CD4-positive, alpha-beta T cell (primary cell): ENCODE results near the gene NDUFA3. TPM values are rescaled to one million over a fixed set of nuclear protein-coding genes. Genes with fewer than 3 reads are reported as not detected.

ENCODE experiments used
- ATAC-seq: fragments of 200-7000 bp; cut with Tn5 transposase; one replicate; pipeline ENCODE4 v1.10.0; 2022; ENCODE audit warnings: mild to moderate bottlenecking; ENCODE audit not compliant: poor library complexity
- CTCF ChIA-PET: fragments of 350-600 bp; sonication (Branson Sonifier 250); formaldehyde crosslinking; loops from one replicate; lab custom pipeline; 2021; ENCODE audit warnings: antibody characterized with exemption, inconsistent platforms; lab: Charles Lee
- POLR2A ChIA-PET: fragments of 350-600 bp; sonication (Branson Sonifier 250); formaldehyde crosslinking; loops from one replicate; lab custom pipeline; 2021; ENCODE audit warnings: antibody characterized with exemption, inconsistent platforms; lab: Charles Lee
- DNase-seq, 14 experiments: peaks; one replicate each; pipeline ENCODE4 v3.0.0-alpha.2; 2013 to 2020; ENCODE audit warnings: mixed read lengths in 2 of 14
- H3K27ac ChIP-seq, 2 donors: one replicate each; pipeline versions ENCODE4 v1.5.1 to v1.7.0; 2013; ENCODE audit warnings: low read length in 2 of 2, low read depth in 1 of 2, mild to moderate bottlenecking in 1 of 2
- H3K27me3 ChIP-seq, 2 experiments: 1 replicate in 1 of 2; 2 replicates in 1 of 2; pipeline versions ENCODE4 v1.6.1 to v1.7.0; 2013; ENCODE audit warnings: low read length in 2 of 2, control low read depth in 1 of 2, mild to moderate bottlenecking in 1 of 2, moderate library complexity in 1 of 2; ENCODE audit not compliant: insufficient read depth in 2 of 2, control insufficient read depth in 1 of 2
- H3K36me3 ChIP-seq: one replicate; pipeline ENCODE4 v1.6.1; 2013; ENCODE audit warnings: low read length, control low read depth; ENCODE audit not compliant: insufficient read depth
- H3K4me1 ChIP-seq: one replicate; pipeline ENCODE4 v1.6.1; 2013; ENCODE audit warnings: low read length, control low read depth; ENCODE audit not compliant: insufficient read depth
- H3K4me3 ChIP-seq: one replicate; pipeline ENCODE4 v1.5.1; 2013; ENCODE audit warnings: mild to moderate bottlenecking, low read length, moderate library complexity
- H3K9me3 ChIP-seq, 2 experiments: 1 replicate in 1 of 2; 2 replicates in 1 of 2; pipeline versions ENCODE4 v1.6.1 to v1.7.0; 2013; ENCODE audit warnings: low read length in 2 of 2, mild to moderate bottlenecking in 2 of 2, control low read depth in 1 of 2, moderate library complexity in 1 of 2; ENCODE audit not compliant: control insufficient read depth in 1 of 2, insufficient read depth in 1 of 2
- H3K27ac Mint-ChIP-seq: one replicate; pipeline ENCODE4 v1.8.0; 2020; ENCODE audit warnings: mixed read lengths
- H3K27me3 Mint-ChIP-seq: one replicate; pipeline ENCODE4 v1.8.0; 2021; ENCODE audit warnings: mixed read lengths
- H3K36me3 Mint-ChIP-seq: one replicate; pipeline ENCODE4 v1.8.0; 2021; ENCODE audit warnings: low read depth, mixed read lengths
- H3K4me1 Mint-ChIP-seq: one replicate; pipeline ENCODE4 v1.8.0; 2021; ENCODE audit warnings: low read depth, mixed read lengths
- H3K4me3 Mint-ChIP-seq: one replicate; pipeline ENCODE4 v1.8.0; 2020; ENCODE audit warnings: mild to moderate bottlenecking, mixed read lengths
- H3K9me3 Mint-ChIP-seq: one replicate; pipeline ENCODE4 v1.8.0; 2020; ENCODE audit warnings: mixed read lengths
- intact Hi-C, 2 experiments: fragments of 100-400 bp; cut with DNase I in 1 of 2; cut with micrococcal nuclease in 1 of 2; formaldehyde crosslinking; loops; one replicate each; pipeline versions ENCODE4 v1.15.1 to v1.9.0; 2023 to 2025; cut with DNase I, micrococcal nuclease
- total RNA-seq, 174 experiments: library from RNA in 2 of 174; stranded (reverse) in 2 of 174; gene quantifications; one replicate each; pipeline ENCODE4 v1.2.3 and lab custom pipeline; 2021 to 2026
- TF ChIP-seq, protein P1 (sequence below): fragments of 200-600 bp; IDR thresholded peaks from one replicate; pipeline ENCODE4 v1.8.0; 2022; ENCODE audit warnings: antibody characterized with exemption, mild to moderate bottlenecking

NDUFA3 gene
- total RNA-seq, 2 experiments from 2014 or later, result 63.0 to 63.5 TPM

DNA sequence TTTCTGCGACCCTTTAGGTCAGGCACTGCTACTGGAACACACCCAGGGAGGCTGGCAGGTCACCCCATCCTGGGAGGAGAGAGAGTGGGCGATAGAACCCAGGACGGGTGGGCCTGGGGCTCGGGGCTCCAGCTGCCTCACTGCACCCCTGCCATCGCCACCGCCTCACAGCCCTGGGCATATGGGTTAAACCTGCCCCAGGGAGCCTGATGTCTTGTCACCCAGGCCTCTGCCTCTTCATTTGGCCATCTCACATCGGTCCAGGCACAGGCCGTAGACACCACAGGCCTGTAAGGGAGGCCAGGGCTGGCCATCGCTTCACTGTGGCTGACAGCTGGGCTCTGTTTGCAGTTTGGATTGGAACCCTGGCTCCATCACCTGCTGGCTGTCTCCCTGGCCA, 23.1 kb downstream of the NDUFA3 start:
- H3K4me1 Mint-ChIP-seq, result no peaks in the 10 kb centered on the region
- no peak overlapping the region for H3K4me3 ChIP-seq
- H3K36me3 ChIP-seq, result peaks cover 83% of the 10 kb centered on the region
- TF ChIP-seq, protein P1, sequence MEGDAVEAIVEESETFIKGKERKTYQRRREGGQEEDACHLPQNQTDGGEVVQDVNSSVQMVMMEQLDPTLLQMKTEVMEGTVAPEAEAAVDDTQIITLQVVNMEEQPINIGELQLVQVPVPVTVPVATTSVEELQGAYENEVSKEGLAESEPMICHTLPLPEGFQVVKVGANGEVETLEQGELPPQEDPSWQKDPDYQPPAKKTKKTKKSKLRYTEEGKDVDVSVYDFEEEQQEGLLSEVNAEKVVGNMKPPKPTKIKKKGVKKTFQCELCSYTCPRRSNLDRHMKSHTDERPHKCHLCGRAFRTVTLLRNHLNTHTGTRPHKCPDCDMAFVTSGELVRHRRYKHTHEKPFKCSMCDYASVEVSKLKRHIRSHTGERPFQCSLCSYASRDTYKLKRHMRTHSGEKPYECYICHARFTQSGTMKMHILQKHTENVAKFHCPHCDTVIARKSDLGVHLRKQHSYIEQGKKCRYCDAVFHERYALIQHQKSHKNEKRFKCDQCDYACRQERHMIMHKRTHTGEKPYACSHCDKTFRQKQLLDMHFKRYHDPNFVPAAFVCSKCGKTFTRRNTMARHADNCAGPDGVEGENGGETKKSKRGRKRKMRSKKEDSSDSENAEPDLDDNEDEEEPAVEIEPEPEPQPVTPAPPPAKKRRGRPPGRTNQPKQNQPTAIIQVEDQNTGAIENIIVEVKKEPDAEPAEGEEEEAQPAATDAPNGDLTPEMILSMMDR, result no peak
- no peaks in the 10 kb centered on the region for H3K9me3 Mint-ChIP-seq
- H3K4me1 ChIP-seq, result no peaks in the 10 kb centered on the region
- intact Hi-C loops, result no loop called here
- DNase-seq, result no peak
- no peak overlapping the region for H3K27ac Mint-ChIP-seq
- ATAC-seq, result no peak
- H3K4me3 Mint-ChIP-seq, result no peak overlapping the region
- POLR2A ChIA-PET, result no interaction called here
- H3K27me3 ChIP-seq, result no peaks in the 10 kb centered on the region
- H3K27ac ChIP-seq, result no peak overlapping the region
- H3K36me3 Mint-ChIP-seq, result peaks cover 64% of the 10 kb centered on the region
- no peaks in the 10 kb centered on the region for H3K27me3 Mint-ChIP-seq
- no peaks in the 10 kb centered on the region for H3K9me3 ChIP-seq
- CTCF ChIA-PET, result no interaction called here

DNA sequence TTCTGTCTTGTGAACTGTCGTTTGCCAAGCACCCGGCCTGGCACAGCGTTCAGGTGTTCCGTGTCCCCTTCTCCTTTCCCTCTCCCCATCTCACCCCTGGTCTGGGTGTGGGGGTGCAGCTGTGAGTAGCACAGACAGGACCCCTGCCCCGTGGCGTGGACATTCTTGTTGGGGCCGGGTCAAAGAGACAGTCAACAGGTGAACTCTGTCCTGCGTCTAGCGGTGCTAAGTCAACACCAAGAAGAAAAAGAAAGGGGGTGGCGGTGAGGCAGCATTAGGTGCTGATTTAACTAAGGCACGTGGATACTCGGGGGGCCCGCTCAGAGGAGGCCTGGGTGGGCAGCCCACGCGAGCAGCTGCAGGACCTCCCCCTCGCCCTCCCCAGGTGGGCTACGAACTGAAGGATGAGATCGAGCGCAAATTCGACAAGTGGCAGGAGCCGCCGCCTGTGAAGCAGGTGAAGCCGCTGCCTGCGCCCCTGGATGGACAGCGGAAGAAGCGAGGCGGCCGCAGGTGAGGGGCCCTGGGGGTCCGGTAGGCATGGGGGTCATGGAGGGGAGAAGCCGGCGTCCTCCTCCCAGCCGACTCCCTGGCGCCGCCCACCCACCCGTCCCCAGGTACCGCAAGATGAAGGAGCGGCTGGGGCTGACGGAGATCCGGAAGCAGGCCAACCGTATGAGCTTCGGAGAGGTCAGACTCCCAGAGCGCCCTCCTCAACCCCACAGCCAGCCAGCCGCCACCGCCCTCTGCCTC, 25.2 kb downstream of the NDUFA3 start:
- Mint-ChIP-seq H3K9me3 (no peaks in the 10 kb centered on the region), H3K4me1 (no peaks in the 10 kb centered on the region), H3K4me3 (no peak overlapping the region), H3K27me3 (no peaks in the 10 kb centered on the region), H3K27ac (no peak overlapping the region), H3K36me3 (peaks cover 53% of the 10 kb centered on the region)
- Histone ChIP-seq H3K27ac (no peak overlapping the region), H3K36me3 (peaks cover 78% of the 10 kb centered on the region), H3K4me3 (no peak overlapping the region), H3K4me1 (no peaks in the 10 kb centered on the region), H3K9me3 (no peaks in the 10 kb centered on the region), H3K27me3 (no peaks in the 10 kb centered on the region)
- no peak for ATAC-seq
- TF ChIP-seq, protein P1, result no peak
- POLR2A ChIA-PET, result interaction anchor here (1.2 kb wide), 1 partner anchor 9 kb away, joined by 9 read pairs; the partner anchor contains the start of gene CNOT3
- no peak for DNase-seq
- CTCF ChIA-PET, result no interaction called here
- intact Hi-C loops, result no loop called here

DNA sequence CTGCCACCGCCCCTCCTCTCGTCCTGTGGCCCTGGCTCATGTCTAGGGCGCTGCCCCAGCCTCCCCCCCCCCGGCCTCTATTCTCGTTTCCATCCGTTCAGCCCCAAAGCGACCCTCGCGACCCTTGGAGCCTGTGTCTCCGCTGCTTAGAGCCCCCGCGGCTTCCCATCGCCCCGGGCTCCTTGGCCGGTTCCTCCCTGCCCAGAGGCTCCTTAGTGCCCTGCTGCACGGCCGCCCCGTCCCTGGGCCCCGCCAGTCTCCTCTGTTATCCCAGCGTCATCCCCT, 25.7 kb downstream of the NDUFA3 start:
- Histone ChIP-seq H3K4me3 (no peak overlapping the region), H3K9me3 (peaks cover 0 to 2% of the 10 kb centered on the region in 2 experiments), H3K36me3 (peaks cover 73% of the 10 kb centered on the region), H3K27me3 (no peaks in the 10 kb centered on the region), H3K27ac (no peak overlapping the region), H3K4me1 (peaks cover 1% of the 10 kb centered on the region)
- Mint-ChIP-seq H3K36me3 (peaks cover 48% of the 10 kb centered on the region), H3K9me3 (no peaks in the 10 kb centered on the region), H3K27ac (no peak overlapping the region), H3K27me3 (no peaks in the 10 kb centered on the region), H3K4me3 (no peak overlapping the region), H3K4me1 (no peaks in the 10 kb centered on the region)
- DNase-seq (no peak), ATAC-seq (no peak)
- CTCF ChIA-PET, result no interaction called here
- TF ChIP-seq, protein P1, result no peak
- POLR2A ChIA-PET, result no interaction called here
- intact Hi-C loops, result no loop called here
